H9 (cell line): ENCODE results near the gene AQP12A. TPM values are rescaled to one million over a fixed set of nuclear protein-coding genes. Genes with fewer than 3 reads are reported as not detected.
A peak's percentile ranks its signal among the peaks of the same experiment; 100 is the strongest.

ENCODE experiments used
- DNase-seq: peaks from one replicate; pipeline ENCODE4 v3.0.0-alpha.2; 2017
- H2AFZ ChIP-seq: one replicate; pipeline ENCODE4 v1.6.1; 2013; ENCODE audit warnings: mild to moderate bottlenecking, low read length, control low read depth, moderate library complexity
- H2AK5ac ChIP-seq: 2 replicates; pipeline ENCODE4 v1.6.1; 2013; ENCODE audit warnings: low read length, control low read depth, mixed read lengths; ENCODE audit not compliant: insufficient read length
- H2BK120ac ChIP-seq: one replicate; pipeline ENCODE4 v1.6.1; 2013; ENCODE audit warnings: low read depth, mild to moderate bottlenecking, low read length, control low read depth, inconsistent platforms; ENCODE audit not compliant: poor library complexity, severe bottlenecking
- H2BK12ac ChIP-seq: 2 replicates; pipeline ENCODE4 v1.6.1; 2013; ENCODE audit warnings: low read length, control low read depth, mixed read lengths, low read depth; ENCODE audit not compliant: insufficient read length
- H2BK15ac ChIP-seq: 2 replicates; pipeline ENCODE4 v1.6.1; 2013; ENCODE audit warnings: low read depth, low read length, control low read depth
- H2BK20ac ChIP-seq: one replicate; pipeline ENCODE4 v1.6.1; 2013; ENCODE audit warnings: low read depth, mild to moderate bottlenecking, low read length, control low read depth, inconsistent platforms; ENCODE audit not compliant: poor library complexity, severe bottlenecking
- H2BK5ac ChIP-seq: 2 replicates; pipeline ENCODE4 v1.6.1; 2013; ENCODE audit warnings: low read length, control low read depth, mixed read lengths; ENCODE audit not compliant: insufficient read length
- H3K14ac ChIP-seq: 2 replicates; pipeline ENCODE4 v1.6.1; 2013; ENCODE audit warnings: low read length, control low read depth; ENCODE audit not compliant: insufficient read depth
- H3K18ac ChIP-seq: 2 replicates; pipeline ENCODE4 v1.6.1; 2013; ENCODE audit warnings: low read depth, mild to moderate bottlenecking, mixed read lengths, low read length, control low read depth; ENCODE audit not compliant: insufficient read length
- H3K23ac ChIP-seq: 2 replicates; pipeline ENCODE4 v1.6.1; 2013; ENCODE audit warnings: low read length, control low read depth, mixed read lengths, low read depth; ENCODE audit not compliant: insufficient read length
- H3K23me2 ChIP-seq: 2 replicates; pipeline ENCODE4 v1.6.1; 2013; ENCODE audit warnings: low read depth, mild to moderate bottlenecking, mixed read lengths, low read length, control low read depth; ENCODE audit not compliant: insufficient read length, poor library complexity, severe bottlenecking
- H3K27ac ChIP-seq: 2 replicates; pipeline ENCODE4 v1.5.1; 2013; ENCODE audit warnings: low read length, control low read depth, mixed read lengths, low read depth; ENCODE audit not compliant: insufficient read length
- H3K27me3 ChIP-seq: 2 replicates; pipeline ENCODE4 v1.6.1; 2013; ENCODE audit warnings: low read length, control low read depth, inconsistent platforms; ENCODE audit not compliant: insufficient read depth
- H3K4ac ChIP-seq: 2 replicates; pipeline ENCODE4 v1.6.1; 2013; ENCODE audit warnings: low read depth, mild to moderate bottlenecking, control low read depth, inconsistent platforms, low read length, moderate library complexity
- H3K4me1 ChIP-seq: 2 replicates; pipeline ENCODE4 v1.6.1; 2013; ENCODE audit warnings: low read length, control low read depth, inconsistent platforms; ENCODE audit not compliant: insufficient read depth
- H3K4me2 ChIP-seq: 2 replicates; pipeline ENCODE4 v1.6.1; 2013; ENCODE audit warnings: low read length, control low read depth, mixed read lengths; ENCODE audit not compliant: insufficient read length, insufficient read depth
- H3K56ac ChIP-seq: 2 replicates; pipeline ENCODE4 v1.6.1; 2013; ENCODE audit warnings: low read depth, mild to moderate bottlenecking, mixed read lengths, low read length, control low read depth; ENCODE audit not compliant: insufficient read length
- H3K79me1 ChIP-seq: 2 replicates; pipeline ENCODE4 v1.6.1; 2013; ENCODE audit warnings: low read depth, mild to moderate bottlenecking, moderate library complexity, low read length, control low read depth, inconsistent platforms; ENCODE audit not compliant: insufficient read depth, poor library complexity, severe bottlenecking
- H3K79me2 ChIP-seq: 2 replicates; pipeline ENCODE4 v1.6.1; 2013; ENCODE audit warnings: low read length, control low read depth, inconsistent platforms; ENCODE audit not compliant: insufficient read depth
- H3K9ac ChIP-seq: 2 replicates; pipeline ENCODE4 v1.6.1; 2013; ENCODE audit warnings: low read length, control low read depth, mixed read lengths; ENCODE audit not compliant: insufficient read length; ENCODE audit errors: extremely low read depth
- H3K9me3 ChIP-seq: one replicate; pipeline ENCODE4 v1.6.1; 2013; ENCODE audit warnings: low read depth, low read length, inconsistent platforms; ENCODE audit not compliant: control insufficient read depth
- H3T11ph ChIP-seq: one replicate; pipeline ENCODE4 v1.6.1; 2013; ENCODE audit warnings: mild to moderate bottlenecking, low read length, control low read depth, inconsistent platforms
- H4K20me1 ChIP-seq: one replicate; pipeline ENCODE4 v1.6.1; 2013; ENCODE audit not compliant: control insufficient read depth, insufficient read length, insufficient read depth
- H4K5ac ChIP-seq: 2 replicates; pipeline ENCODE4 v1.6.1; 2013; ENCODE audit warnings: low read depth, mild to moderate bottlenecking, mixed read lengths, low read length, control low read depth; ENCODE audit not compliant: insufficient read length
- H4K8ac ChIP-seq: replicated peaks from 2 replicates; pipeline ENCODE4 v1.6.1; 2013; ENCODE audit warnings: low read length, control low read depth, mixed read lengths, low read depth; ENCODE audit not compliant: insufficient read length
- H4K91ac ChIP-seq: 2 replicates; pipeline ENCODE4 v1.6.1; 2013; ENCODE audit warnings: low read depth, mild to moderate bottlenecking, moderate library complexity, mixed read lengths, low read length, control low read depth; ENCODE audit not compliant: insufficient read length
- H3K27ac Mint-ChIP-seq, 3 experiments: 2 replicates in 2 of 3; 3 replicates in 1 of 3; pipeline ENCODE4 v1.8.0; 2020 to 2021; ENCODE audit warnings: mixed read lengths in 3 of 3, mild to moderate bottlenecking in 1 of 3, moderate library complexity in 1 of 3
- H3K27me3 Mint-ChIP-seq: 2 replicates; pipeline ENCODE4 v1.8.0; 2021; ENCODE audit warnings: low read depth, mild to moderate bottlenecking, moderate library complexity, mixed read lengths
- H3K36me3 Mint-ChIP-seq, 3 experiments: 2 replicates in 2 of 3; 3 replicates in 1 of 3; pipeline ENCODE4 v1.8.0; 2020 to 2021; ENCODE audit warnings: low read depth in 3 of 3, mixed read lengths in 3 of 3; ENCODE audit not compliant: insufficient read depth in 1 of 3
- H3K4me1 Mint-ChIP-seq, 2 experiments: 2 replicates each; pipeline ENCODE4 v1.8.0; 2020; ENCODE audit warnings: mixed read lengths in 2 of 2
- H3K4me3 Mint-ChIP-seq, 2 experiments: 2 replicates in 1 of 2; 3 replicates in 1 of 2; pipeline ENCODE4 v1.8.0; 2020 to 2021; ENCODE audit warnings: mild to moderate bottlenecking in 2 of 2, mixed read lengths in 2 of 2, moderate library complexity in 1 of 2
- H3K9me3 Mint-ChIP-seq, 2 experiments: 2 replicates in 1 of 2; 3 replicates in 1 of 2; pipeline ENCODE4 v1.8.0; 2020; ENCODE audit warnings: mild to moderate bottlenecking in 2 of 2, mixed read lengths in 2 of 2, moderate library complexity in 1 of 2
- WGBS: extraction: QIAGEN DNeasy Blood & Tissue Kit; methylation state at CpG from one replicate; pipeline ENCODE4 v1.1.7; 2013; ENCODE audit warnings: missing lambda C conversion rate, low lambda C conversion rate, mixed read lengths; ENCODE audit not compliant: insufficient read length; ENCODE audit errors: extremely low coverage; 5-methylcytosine and 5-hydroxymethylcytosine counted together
- total RNA-seq: library from RNA; stranded (reverse); gene quantifications from 2 replicates; pipeline ENCODE4 v1.2.1, GENCODE V29; 2021
- TF ChIP-seq, protein P1 (sequence below): fragments of 200-600 bp; sonication (generic); conservative IDR thresholded peaks from 3 replicates; pipeline ENCODE4 v1.8.0; 2021; ENCODE audit warnings: antibody characterized with exemption, mild to moderate bottlenecking

Gene AQP12A
- total RNA-seq, 1 experiment from 2014 or later, result not detected

DNA sequence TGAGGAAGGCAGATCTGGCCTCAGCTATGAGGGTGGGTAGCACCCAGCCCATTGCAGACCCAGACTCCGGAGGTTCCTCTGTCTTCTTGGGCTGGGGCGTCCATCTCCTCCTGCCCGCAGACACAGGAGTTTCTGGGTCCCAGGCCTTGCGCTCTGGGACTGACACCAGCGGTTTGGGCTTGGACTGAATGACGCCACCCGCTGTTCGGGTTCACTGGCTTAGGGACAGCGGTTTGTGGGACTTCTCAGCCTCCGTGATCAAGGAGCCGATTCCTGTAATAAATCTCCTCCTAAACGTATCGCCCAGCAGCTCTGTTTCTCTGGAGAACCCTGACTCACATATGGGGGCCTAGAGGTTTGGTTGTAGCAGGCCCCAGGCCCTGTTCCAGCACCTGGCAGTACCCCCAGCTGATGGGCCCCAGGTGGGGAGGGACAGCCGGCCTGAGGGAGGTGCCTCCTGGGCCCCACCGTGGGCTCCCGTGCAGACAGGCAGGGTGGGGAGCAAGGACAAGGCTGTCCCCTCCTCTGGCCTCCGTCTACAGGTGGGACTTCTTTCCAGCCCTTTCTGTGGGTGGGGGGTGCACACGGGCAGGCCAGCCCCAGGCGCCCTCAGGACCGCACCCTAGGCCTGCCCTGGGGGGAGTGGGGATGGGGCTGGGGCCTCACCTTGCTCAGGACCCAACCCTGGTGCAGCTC, 4.5 kb upstream of the AQP12A start:
- Histone ChIP-seq H3K18ac (no peak overlapping the region), H2BK5ac (no peak overlapping the region), H2BK120ac (no peak overlapping the region), H3K4me1 (no peaks in the 10 kb centered on the region), H4K5ac (no peak overlapping the region), H3K79me1 (no peaks in the 10 kb centered on the region), H3K9ac (no peak overlapping the region), H3K23ac (no peak overlapping the region), H2BK12ac (no peak overlapping the region), H3K4ac (no peak overlapping the region), H3T11ph (no peak overlapping the region), H3K4me2 (no peak overlapping the region), H3K14ac (peak overlapping the region; percentile 35; the same call in 1 of the 2 replicates), H4K91ac (no peak overlapping the region), H2BK20ac (no peak overlapping the region), H3K23me2 (no peaks in the 10 kb centered on the region), H4K20me1 (no peaks in the 10 kb centered on the region), H2BK15ac (no peak overlapping the region), H3K56ac (no peak overlapping the region), H3K79me2 (no peaks in the 10 kb centered on the region), H3K27ac (no peak overlapping the region), H4K8ac (no peak overlapping the region), H2AK5ac (no peak overlapping the region), H3K27me3 (no peaks in the 10 kb centered on the region), H3K9me3 (no peaks in the 10 kb centered on the region), H2AFZ (no peak overlapping the region)
- Mint-ChIP-seq H3K9me3 (no peaks in the 10 kb centered on the region), H3K27me3 (no peaks in the 10 kb centered on the region; the same call in 1 of the 2 replicates), H3K4me1 (peaks cover 0 to 7% of the 10 kb centered on the region in 2 experiments; a peak in 3 of 4 replicates), H3K4me3 (no peak overlapping the region), H3K27ac (no peak overlapping the region; a peak in 1 of 7 replicates), H3K36me3 (no peaks in the 10 kb centered on the region)
- TF ChIP-seq, protein P1, sequence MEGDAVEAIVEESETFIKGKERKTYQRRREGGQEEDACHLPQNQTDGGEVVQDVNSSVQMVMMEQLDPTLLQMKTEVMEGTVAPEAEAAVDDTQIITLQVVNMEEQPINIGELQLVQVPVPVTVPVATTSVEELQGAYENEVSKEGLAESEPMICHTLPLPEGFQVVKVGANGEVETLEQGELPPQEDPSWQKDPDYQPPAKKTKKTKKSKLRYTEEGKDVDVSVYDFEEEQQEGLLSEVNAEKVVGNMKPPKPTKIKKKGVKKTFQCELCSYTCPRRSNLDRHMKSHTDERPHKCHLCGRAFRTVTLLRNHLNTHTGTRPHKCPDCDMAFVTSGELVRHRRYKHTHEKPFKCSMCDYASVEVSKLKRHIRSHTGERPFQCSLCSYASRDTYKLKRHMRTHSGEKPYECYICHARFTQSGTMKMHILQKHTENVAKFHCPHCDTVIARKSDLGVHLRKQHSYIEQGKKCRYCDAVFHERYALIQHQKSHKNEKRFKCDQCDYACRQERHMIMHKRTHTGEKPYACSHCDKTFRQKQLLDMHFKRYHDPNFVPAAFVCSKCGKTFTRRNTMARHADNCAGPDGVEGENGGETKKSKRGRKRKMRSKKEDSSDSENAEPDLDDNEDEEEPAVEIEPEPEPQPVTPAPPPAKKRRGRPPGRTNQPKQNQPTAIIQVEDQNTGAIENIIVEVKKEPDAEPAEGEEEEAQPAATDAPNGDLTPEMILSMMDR, result no peak
- no CpG with 5 or more reads among the region's 20 CpGs for WGBS
- DNase-seq, result peak; percentile 23
